Measurements from ENCODE around the gene DYNC1LI2.

DYNC1LI2 gene

GRCh38 chr16:66754819-66755218 lies 3.4 kb upstream of the DYNC1LI2 start:
- Histone ChIP-seq H3K4me1 (ENCODE audit: control insufficient read depth in 2 of 2, insufficient read depth in 2 of 2, low read length in 2 of 2) (peaks cover 11 to 14% of the 10 kb centered on the region in 2 donors), H3K27me3 (ENCODE audit: control insufficient read depth in 2 of 2, insufficient read depth in 2 of 2, low read length in 2 of 2) (no peaks in the 10 kb centered on the region), H3K9ac (ENCODE audit: low read depth in 1 of 2, low read length in 2 of 2) (no peak overlapping the region), H3K27ac (ENCODE audit: low read depth in 2 of 2, low read length in 2 of 2) (no peak overlapping the region), H3K9me3 (ENCODE audit: control insufficient read depth in 2 of 2, low read length in 2 of 2) (no peaks in the 10 kb centered on the region), H3K36me3 (ENCODE audit: control insufficient read depth in 2 of 2, insufficient read depth in 2 of 2, low read length in 2 of 2) (no peaks in the 10 kb centered on the region), H3K4me3 (ENCODE audit: low read length in 2 of 2) (no peak overlapping the region)

- no peak overlapping the region for H3K9ac ChIP-seq (ENCODE audit: low read depth in 1 of 2, low read length in 2 of 2)
- H3K4me1 ChIP-seq (ENCODE audit: control insufficient read depth in 2 of 2, insufficient read depth in 2 of 2, low read length in 2 of 2): peaks cover 14 to 20% of the 10 kb centered on the region in 2 donors
- H3K36me3 ChIP-seq (ENCODE audit: control insufficient read depth in 2 of 2, insufficient read depth in 2 of 2, low read length in 2 of 2): peaks cover under 1 to 1% of the 10 kb centered on the region in 2 donors
- H3K4me3 ChIP-seq (ENCODE audit: low read length in 2 of 2): no peak overlapping the region
- no peak overlapping the region for H3K27ac ChIP-seq (ENCODE audit: low read depth in 2 of 2, low read length in 2 of 2)
- H3K9me3 ChIP-seq (ENCODE audit: control insufficient read depth in 2 of 2, low read length in 2 of 2): no peaks in the 10 kb centered on the region
- no peaks in the 10 kb centered on the region for H3K27me3 ChIP-seq (ENCODE audit: control insufficient read depth in 2 of 2, insufficient read depth in 2 of 2, low read length in 2 of 2)
Observed at GRCh38 chr16:66754211-66754610, 2.8 kb upstream of the DYNC1LI2 start.

- Histone ChIP-seq H3K4me1 (ENCODE audit: control insufficient read depth in 2 of 2, insufficient read depth in 2 of 2, low read length in 2 of 2) (peaks cover 14 to 22% of the 10 kb centered on the region in 2 donors), H3K36me3 (ENCODE audit: control insufficient read depth in 2 of 2, insufficient read depth in 2 of 2, low read length in 2 of 2) (peaks cover 11 to 14% of the 10 kb centered on the region in 2 donors), H3K9me3 (ENCODE audit: control insufficient read depth in 2 of 2, low read length in 2 of 2) (no peaks in the 10 kb centered on the region), H3K27me3 (ENCODE audit: control insufficient read depth in 2 of 2, insufficient read depth in 2 of 2, low read length in 2 of 2) (no peaks in the 10 kb centered on the region), H3K9ac (ENCODE audit: low read depth in 1 of 2, low read length in 2 of 2) (no peak overlapping the region), H3K27ac (ENCODE audit: low read depth in 2 of 2, low read length in 2 of 2) (no peak overlapping the region), H3K4me3 (ENCODE audit: low read length in 2 of 2) (no peak overlapping the region)
Observed at GRCh38 chr16:66752958-66753357, 1.5 kb upstream of the DYNC1LI2 start.

GRCh38 chr16:66752379-66752778 lies 970 bp upstream of the DYNC1LI2 start:
- Histone ChIP-seq H3K36me3 (ENCODE audit: control insufficient read depth in 2 of 2, insufficient read depth in 2 of 2, low read length in 2 of 2) (peaks cover 11 to 18% of the 10 kb centered on the region in 2 donors), H3K9me3 (ENCODE audit: control insufficient read depth in 2 of 2, low read length in 2 of 2) (no peaks in the 10 kb centered on the region), H3K4me3 (ENCODE audit: low read length in 2 of 2) (peak overlapping the region in 1 of 2 donors; percentile 94), H3K9ac (ENCODE audit: low read depth in 1 of 2, low read length in 2 of 2) (no peak overlapping the region), H3K27me3 (ENCODE audit: control insufficient read depth in 2 of 2, insufficient read depth in 2 of 2, low read length in 2 of 2) (no peaks in the 10 kb centered on the region), H3K27ac (ENCODE audit: low read depth in 2 of 2, low read length in 2 of 2) (no peak overlapping the region), H3K4me1 (ENCODE audit: control insufficient read depth in 2 of 2, insufficient read depth in 2 of 2, low read length in 2 of 2) (peaks cover 14 to 22% of the 10 kb centered on the region in 2 donors)

- Histone ChIP-seq H3K27me3 (ENCODE audit: control insufficient read depth in 2 of 2, insufficient read depth in 2 of 2, low read length in 2 of 2) (no peaks in the 10 kb centered on the region), H3K4me3 (ENCODE audit: low read length in 2 of 2) (peak overlapping the region; percentile 84 to 94), H3K27ac (ENCODE audit: low read depth in 2 of 2, low read length in 2 of 2) (peak overlapping the region; percentile 77 to 81), H3K36me3 (ENCODE audit: control insufficient read depth in 2 of 2, insufficient read depth in 2 of 2, low read length in 2 of 2) (peaks cover 11 to 18% of the 10 kb centered on the region in 2 donors), H3K9me3 (ENCODE audit: control insufficient read depth in 2 of 2, low read length in 2 of 2) (no peaks in the 10 kb centered on the region), H3K9ac (ENCODE audit: low read depth in 1 of 2, low read length in 2 of 2) (peak overlapping the region; percentile 90 to 98), H3K4me1 (ENCODE audit: control insufficient read depth in 2 of 2, insufficient read depth in 2 of 2, low read length in 2 of 2) (peaks cover 18 to 25% of the 10 kb centered on the region in 2 donors)
Observed at GRCh38 chr16:66751992-66752322, 548 bp upstream of the DYNC1LI2 start.

- no peaks in the 10 kb centered on the region for H3K27me3 ChIP-seq (ENCODE audit: control insufficient read depth in 2 of 2, insufficient read depth in 2 of 2, low read length in 2 of 2)
- H3K4me1 ChIP-seq (ENCODE audit: control insufficient read depth in 2 of 2, insufficient read depth in 2 of 2, low read length in 2 of 2): peaks cover 20 to 33% of the 10 kb centered on the region in 2 donors
Observed at GRCh38 chr16:66751053-66751302, 431 bp downstream of the DYNC1LI2 start.

GRCh38 chr16:66750279-66751052 lies 943 bp downstream of the DYNC1LI2 start:
- H3K36me3 ChIP-seq (ENCODE audit: control insufficient read depth in 2 of 2, insufficient read depth in 2 of 2, low read length in 2 of 2): peaks cover 20 to 24% of the 10 kb centered on the region in 2 donors
- peak overlapping the region; percentile 90 to 98 for H3K9ac ChIP-seq (ENCODE audit: low read depth in 1 of 2, low read length in 2 of 2)
- H3K9me3 ChIP-seq (ENCODE audit: control insufficient read depth in 2 of 2, low read length in 2 of 2): no peaks in the 10 kb centered on the region
- peak overlapping the region; percentile 84 to 94 for H3K4me3 ChIP-seq (ENCODE audit: low read length in 2 of 2)
- H3K27ac ChIP-seq (ENCODE audit: low read depth in 2 of 2, low read length in 2 of 2): peak overlapping the region; percentile 77 to 81
- H3K27me3 ChIP-seq (ENCODE audit: control insufficient read depth in 2 of 2, insufficient read depth in 2 of 2, low read length in 2 of 2): no peaks in the 10 kb centered on the region
- H3K4me1 ChIP-seq (ENCODE audit: control insufficient read depth in 2 of 2, insufficient read depth in 2 of 2, low read length in 2 of 2): peaks cover 20 to 33% of the 10 kb centered on the region in 2 donors

More at GRCh38 chr16:66751053-66751302, 431 bp downstream of the DYNC1LI2 start:
- Histone ChIP-seq H3K4me3 (ENCODE audit: low read length in 2 of 2) (peak overlapping the region; percentile 84 to 94), H3K9me3 (ENCODE audit: control insufficient read depth in 2 of 2, low read length in 2 of 2) (no peaks in the 10 kb centered on the region), H3K36me3 (ENCODE audit: control insufficient read depth in 2 of 2, insufficient read depth in 2 of 2, low read length in 2 of 2) (peaks cover 19 to 22% of the 10 kb centered on the region in 2 donors), H3K27ac (ENCODE audit: low read depth in 2 of 2, low read length in 2 of 2) (peak overlapping the region; percentile 77 to 81), H3K9ac (ENCODE audit: low read depth in 1 of 2, low read length in 2 of 2) (peak overlapping the region; percentile 90 to 98)

GRCh38 chr16:66746682-66747081 lies 4.7 kb downstream of the DYNC1LI2 start:
- Histone ChIP-seq H3K9ac (ENCODE audit: low read depth in 1 of 2, low read length in 2 of 2) (no peak overlapping the region), H3K36me3 (ENCODE audit: control insufficient read depth in 2 of 2, insufficient read depth in 2 of 2, low read length in 2 of 2) (peaks cover 33 to 52% of the 10 kb centered on the region in 2 donors), H3K27ac (ENCODE audit: low read depth in 2 of 2, low read length in 2 of 2) (peak overlapping the region in 1 of 2 donors; percentile 56), H3K4me1 (ENCODE audit: control insufficient read depth in 2 of 2, insufficient read depth in 2 of 2, low read length in 2 of 2) (peaks cover 28 to 38% of the 10 kb centered on the region in 2 donors), H3K9me3 (ENCODE audit: control insufficient read depth in 2 of 2, low read length in 2 of 2) (no peaks in the 10 kb centered on the region), H3K4me3 (ENCODE audit: low read length in 2 of 2) (peak overlapping the region in 1 of 2 donors; percentile 8), H3K27me3 (ENCODE audit: control insufficient read depth in 2 of 2, insufficient read depth in 2 of 2, low read length in 2 of 2) (no peaks in the 10 kb centered on the region)

- Histone ChIP-seq H3K27ac (ENCODE audit: low read depth in 2 of 2, low read length in 2 of 2) (no peak overlapping the region), H3K36me3 (ENCODE audit: control insufficient read depth in 2 of 2, insufficient read depth in 2 of 2, low read length in 2 of 2) (peaks cover 33 to 53% of the 10 kb centered on the region in 2 donors)
Observed at GRCh38 chr16:66746048-66746447, 5.4 kb downstream of the DYNC1LI2 start.

GRCh38 chr16:66741950-66742808 lies 9.2 kb downstream of the DYNC1LI2 start:
- Histone ChIP-seq H3K4me1 (ENCODE audit: control insufficient read depth in 2 of 2, insufficient read depth in 2 of 2, low read length in 2 of 2) (peaks cover 35 to 42% of the 10 kb centered on the region in 2 donors), H3K4me3 (ENCODE audit: low read length in 2 of 2) (no peak overlapping the region), H3K36me3 (ENCODE audit: control insufficient read depth in 2 of 2, insufficient read depth in 2 of 2, low read length in 2 of 2) (peaks cover 31 to 54% of the 10 kb centered on the region in 2 donors), H3K27ac (ENCODE audit: low read depth in 2 of 2, low read length in 2 of 2) (peak overlapping the region; percentile 83 to 95), H3K9me3 (ENCODE audit: control insufficient read depth in 2 of 2, low read length in 2 of 2) (no peaks in the 10 kb centered on the region), H3K27me3 (ENCODE audit: control insufficient read depth in 2 of 2, insufficient read depth in 2 of 2, low read length in 2 of 2) (no peaks in the 10 kb centered on the region), H3K9ac (ENCODE audit: low read depth in 1 of 2, low read length in 2 of 2) (peak overlapping the region in 1 of 2 donors; percentile 68)

More at GRCh38 chr16:66746048-66746447, 5.4 kb downstream of the DYNC1LI2 start:
- Histone ChIP-seq H3K27me3 (ENCODE audit: control insufficient read depth in 2 of 2, insufficient read depth in 2 of 2, low read length in 2 of 2) (no peaks in the 10 kb centered on the region), H3K4me3 (ENCODE audit: low read length in 2 of 2) (no peak overlapping the region), H3K9ac (ENCODE audit: low read depth in 1 of 2, low read length in 2 of 2) (no peak overlapping the region), H3K9me3 (ENCODE audit: control insufficient read depth in 2 of 2, low read length in 2 of 2) (no peaks in the 10 kb centered on the region), H3K4me1 (ENCODE audit: control insufficient read depth in 2 of 2, insufficient read depth in 2 of 2, low read length in 2 of 2) (peaks cover 33 to 44% of the 10 kb centered on the region in 2 donors)

All from mucosa of rectum (tissue), 2 donors.